Common myeloid progenitor, CD34-positive (primary cell): ENCODE measurements around the gene SMIM28.
"Not testable (repeated sequence)": the region's sequence is repeated elsewhere in the genome, so short reads cannot be mapped to it uniquely, and the experiment has no call there.

Experiments
- CTCF ChIA-PET: fragments of 350-600 bp; sonication (Branson Sonifier 250); formaldehyde crosslinking; loops from one replicate; lab custom pipeline; 2021; ENCODE audit warnings: antibody characterized with exemption; lab: Charles Lee
- POLR2A ChIA-PET: fragments of 350-600 bp; sonication (Branson Sonifier 250); formaldehyde crosslinking; loops from one replicate; lab custom pipeline; 2021; ENCODE audit warnings: antibody characterized with exemption; lab: Charles Lee
- DNase-seq, 3 donors: peaks; one replicate each; pipeline versions ENCODE4 v3.0.0 to v3.0.0-alpha.2; 2013
- H3K27ac ChIP-seq, 2 experiments: 1 replicate in 1 of 2; 2 replicates in 1 of 2; pipeline ENCODE4 v1.7.0; 2013; ENCODE audit warnings: inconsistent platforms in 2 of 2, low read length in 2 of 2, mild to moderate bottlenecking in 2 of 2, low read depth in 1 of 2, moderate library complexity in 1 of 2; ENCODE audit not compliant: severe bottlenecking in 2 of 2, insufficient read depth in 1 of 2, poor library complexity in 1 of 2
- H3K27me3 ChIP-seq, 5 experiments: replicated peaks in 2 of 5; 1 replicate in 3 of 5; 2 replicates in 2 of 5; pipeline versions ENCODE4 v1.6.1 to v1.7.0; 2013; ENCODE audit warnings: low read length in 4 of 5, mild to moderate bottlenecking in 2 of 5, moderate library complexity in 2 of 5, inconsistent platforms in 1 of 5; ENCODE audit not compliant: insufficient read depth in 5 of 5, control insufficient read depth in 4 of 5
- H3K36me3 ChIP-seq, 4 experiments: 1 replicate in 2 of 4; 2 replicates in 2 of 4; pipeline versions ENCODE4 v1.6.1 to v1.7.0; 2013; ENCODE audit warnings: low read length in 3 of 4, control low read depth in 1 of 4, mild to moderate bottlenecking in 1 of 4; ENCODE audit not compliant: control insufficient read depth in 4 of 4, insufficient read depth in 4 of 4
- H3K4me1 ChIP-seq, 4 experiments: 1 replicate in 3 of 4; 2 replicates in 1 of 4; pipeline versions ENCODE4 v1.6.1 to v1.7.1; 2013; ENCODE audit warnings: low read length in 3 of 4, mild to moderate bottlenecking in 3 of 4, control low read depth in 1 of 4, inconsistent platforms in 1 of 4, moderate library complexity in 1 of 4; ENCODE audit not compliant: control insufficient read depth in 4 of 4, insufficient read depth in 4 of 4; ENCODE audit errors: control extremely low read depth in 1 of 4
- H3K4me3 ChIP-seq, 7 experiments: 1 replicate in 4 of 7; 2 replicates in 3 of 7; pipeline versions ENCODE4 v1.5.1 to v1.7.0; 2013; ENCODE audit warnings: mild to moderate bottlenecking in 7 of 7, low read length in 6 of 7, moderate library complexity in 6 of 7, inconsistent platforms in 2 of 7, low read depth in 2 of 7, control low read depth in 1 of 7; ENCODE audit not compliant: insufficient read depth in 4 of 7, control insufficient read depth in 1 of 7; ENCODE audit errors: extremely low read depth in 1 of 7
- H3K9me3 ChIP-seq, 5 experiments: 1 replicate in 4 of 5; 2 replicates in 1 of 5; pipeline versions ENCODE4 v1.6.1 to v1.7.1; 2013; ENCODE audit warnings: low read length in 4 of 5, mild to moderate bottlenecking in 2 of 5, inconsistent platforms in 1 of 5, low read depth in 1 of 5, moderate library complexity in 1 of 5; ENCODE audit not compliant: control insufficient read depth in 4 of 5, insufficient read depth in 2 of 5; ENCODE audit errors: control extremely low read depth in 1 of 5
- WGBS: methylation state at CpG from one replicate; pipeline ENCODE4 v1.1.5; 2013; ENCODE audit not compliant: insufficient coverage; 5-methylcytosine and 5-hydroxymethylcytosine counted together

SMIM28 gene

DNA sequence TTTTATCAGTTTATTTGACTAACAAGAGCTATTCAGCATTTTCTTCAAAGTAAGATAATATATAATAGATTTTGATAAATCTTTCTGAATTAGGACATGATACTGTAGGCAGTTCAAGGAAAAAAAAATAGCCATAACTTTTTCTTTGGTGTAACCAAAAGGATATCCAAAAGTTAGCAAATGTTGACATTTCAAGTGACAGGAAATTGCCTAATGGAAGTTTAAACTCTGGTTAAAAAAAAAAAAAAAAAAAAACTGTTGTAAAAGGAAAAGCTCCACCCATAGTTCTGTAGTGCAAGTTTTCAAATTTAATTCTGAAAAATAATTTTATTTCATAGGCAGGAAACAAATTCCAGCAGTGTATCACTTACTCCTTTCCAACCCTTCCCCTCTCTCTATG, 45.2 kb downstream of the SMIM28 start:
- POLR2A ChIA-PET: no interaction called here

GRCh38 chr6:138424004-138424904, 46.5 kb downstream of the SMIM28 start:
- POLR2A ChIA-PET: no interaction called here
- Histone ChIP-seq H3K4me3 (no peak overlapping the region), H3K36me3 (peaks cover 0 to 10% (median 4%) of the 10 kb centered on the region in 4 experiments), H3K27me3 (no peaks in the 10 kb centered on the region), H3K9me3 (no peaks in the 10 kb centered on the region), H3K27ac (no peak overlapping the region), H3K4me1 (peaks cover 2 to 11% (median 5%) of the 10 kb centered on the region in 4 experiments)
- WGBS: 95% methylated on average over 47 of the region's 48 CpGs
- CTCF ChIA-PET: interaction anchor here (1.0 to 10.6 kb wide), 4 partner anchors 10 to 343 kb away, joined by 3 to 133 read pairs (median 25); no protein-coding TSS in a partner anchor
- no peak for DNase-seq

More for the DNA sequence above, 45.2 kb downstream of the SMIM28 start:
- Histone ChIP-seq H3K27me3 (no peaks in the 10 kb centered on the region), H3K4me1 (peaks cover 2 to 11% (median 5%) of the 10 kb centered on the region in 4 experiments), H3K9me3 (peaks cover 0 to 6% (median 0%) of the 10 kb centered on the region in 5 experiments), H3K27ac (no peak overlapping the region), H3K36me3 (peaks cover 2 to 19% (median 14%) of the 10 kb centered on the region in 4 experiments), H3K4me3 (peak overlapping the region in 1 of 7 experiments; percentile 28)
- DNase-seq: peak in 1 of 3 donors; percentile 19
- CTCF ChIA-PET: interaction anchor here (0.6 to 1.9 kb wide), 5 partner anchors 11 to 306 kb away, joined by 3 to 6 read pairs (median 3); no protein-coding TSS in a partner anchor

GRCh38 chr6:138425256-138425655, 47.6 kb downstream of the SMIM28 start:
- CTCF ChIA-PET: interaction anchor here (0.7 to 10.6 kb wide), 6 partner anchors 15 to 342 kb away, joined by 3 to 133 read pairs (median 6); no protein-coding TSS in a partner anchor
- H3K27me3 ChIP-seq, H3K4me3 ChIP-seq, H3K9me3 ChIP-seq, H3K27ac ChIP-seq, H3K36me3 ChIP-seq, DNase-seq: not testable (repeated sequence)
- WGBS: 99% methylated on average over 7 of the region's 7 CpGs
- H3K4me1 ChIP-seq: peaks cover 2 to 11% (median 5%) of the 10 kb centered on the region in 4 experiments
- POLR2A ChIA-PET: interaction anchor here (0.6 kb wide), 1 partner anchor 902 kb away, joined by 3 read pairs; no protein-coding TSS in a partner anchor

DNA sequence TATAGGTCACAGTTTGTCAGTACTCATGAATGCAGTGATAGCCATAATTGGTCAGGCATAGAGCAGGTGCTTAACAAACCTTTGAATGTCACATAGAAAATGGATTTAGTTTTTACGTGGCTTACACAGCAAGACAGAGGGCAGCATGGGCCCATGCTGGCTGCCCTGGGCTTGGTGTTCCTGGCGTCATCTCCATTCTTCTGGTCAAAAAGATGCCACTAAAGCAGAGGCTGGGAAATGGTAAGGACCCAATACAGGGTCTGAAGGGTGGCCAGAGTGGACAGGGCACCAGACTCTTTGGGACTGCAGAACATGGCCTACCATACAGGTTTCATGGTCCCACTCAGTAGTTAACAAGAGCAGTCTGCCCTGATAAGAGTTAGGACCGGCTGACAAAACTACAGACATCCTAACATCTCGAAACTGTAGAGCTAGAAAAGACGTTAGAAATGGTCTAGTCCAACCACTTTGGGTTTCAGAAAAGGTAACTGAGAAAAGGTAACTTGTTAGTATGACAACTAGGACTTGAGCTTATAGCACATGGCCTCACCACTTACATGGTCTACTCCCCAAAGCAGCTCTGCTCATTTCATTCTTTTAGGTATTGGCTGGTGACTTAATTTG, 48.9 kb downstream of the SMIM28 start:
- Histone ChIP-seq H3K9me3 (no peaks in the 10 kb centered on the region), H3K4me3 (no peak overlapping the region), H3K27me3 (no peaks in the 10 kb centered on the region), H3K27ac (no peak overlapping the region), H3K36me3 (peaks cover 0 to 10% (median 0%) of the 10 kb centered on the region in 4 experiments), H3K4me1 (peaks cover 2 to 13% (median 6%) of the 10 kb centered on the region in 4 experiments)
- 97% methylated on average over 5 of the region's 5 CpGs for WGBS
- CTCF ChIA-PET: interaction anchor here (0.9 to 10.6 kb wide), 13 partner anchors 10 to 341 kb away, joined by 3 to 133 read pairs (median 4); no protein-coding TSS in a partner anchor
- POLR2A ChIA-PET: no interaction called here
- DNase-seq: no peak

GRCh38 chr6:138427701-138428100, 50.0 kb downstream of the SMIM28 start:
- H3K27me3 ChIP-seq: no peaks in the 10 kb centered on the region
- no peak overlapping the region for H3K27ac ChIP-seq
- POLR2A ChIA-PET: no interaction called here
- H3K9me3 ChIP-seq: no peaks in the 10 kb centered on the region
- CTCF ChIA-PET: interaction anchor here (1.0 to 10.6 kb wide), 14 partner anchors 11 to 340 kb away, joined by 3 to 133 read pairs (median 6); no protein-coding TSS in a partner anchor
- DNase-seq: no peak
- peaks cover 0 to 12% (median 8%) of the 10 kb centered on the region in 4 experiments for H3K4me1 ChIP-seq
- peaks cover 0 to 10% (median 0%) of the 10 kb centered on the region in 4 experiments for H3K36me3 ChIP-seq
- WGBS: 96% methylated on average over 5 of the region's 8 CpGs
- H3K4me3 ChIP-seq: no peak overlapping the region

GRCh38 chr6:138428944-138429598, 51.4 kb downstream of the SMIM28 start:
- H3K36me3 ChIP-seq: peaks cover 0 to 6% (median 0%) of the 10 kb centered on the region in 4 experiments

More at GRCh38 chr6:138428944-138429598, 51.4 kb downstream of the SMIM28 start:
- no peak overlapping the region for H3K4me3 ChIP-seq
- H3K27ac ChIP-seq: no peak overlapping the region
- ChIA-PET POLR2A (no interaction called here), CTCF (interaction anchor here (0.6 to 10.6 kb wide), 28 partner anchors 12 to 1586 kb away, joined by 3 to 133 read pairs (median 5); no protein-coding TSS in a partner anchor)
- no peaks in the 10 kb centered on the region for H3K27me3 ChIP-seq
- DNase-seq: peak; percentile 61 to 84 (median 80)
- no peaks in the 10 kb centered on the region for H3K9me3 ChIP-seq
- 64% methylated on average over 4 of the region's 8 CpGs for WGBS
- H3K4me1 ChIP-seq: peaks cover 0 to 4% (median 2%) of the 10 kb centered on the region in 4 experiments
